Stimulated activated CD4-positive, alpha-beta T cell treated with anti-CD3 and anti-CD28 coated beads, Interleukin-1b, Interleukin-23, amount 100 ng/mL, for 1 hour (primary cell): ENCODE results near the gene RPS3.

Experiments
- DNase-seq, 2 donors: peaks; one replicate each; pipeline ENCODE4 v3.0.0-alpha.2; 2020; ENCODE audit warnings: low read depth in 2 of 2

The RPS3 gene

DNA sequence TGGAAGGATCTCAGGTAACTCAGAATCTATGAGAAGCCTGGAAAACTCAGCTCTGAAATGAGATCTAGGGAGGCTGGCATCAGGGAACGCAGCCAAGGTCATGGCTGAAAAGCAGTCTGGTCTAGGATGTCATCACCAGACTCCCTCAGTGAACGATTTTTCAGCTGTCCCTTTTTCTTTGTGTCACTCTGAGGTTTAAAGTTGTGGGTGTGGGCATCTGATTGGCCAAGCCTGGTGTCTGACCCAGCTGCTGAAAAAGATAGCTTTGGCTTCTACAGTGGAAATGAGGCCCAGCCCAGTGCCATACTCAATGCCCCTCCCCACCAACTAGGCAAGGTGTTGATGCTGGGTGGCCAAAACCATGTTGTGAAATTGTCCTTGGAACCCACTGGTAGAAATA is 14.5 kb downstream of the RPS3 start:
- no peak for DNase-seq

DNA sequence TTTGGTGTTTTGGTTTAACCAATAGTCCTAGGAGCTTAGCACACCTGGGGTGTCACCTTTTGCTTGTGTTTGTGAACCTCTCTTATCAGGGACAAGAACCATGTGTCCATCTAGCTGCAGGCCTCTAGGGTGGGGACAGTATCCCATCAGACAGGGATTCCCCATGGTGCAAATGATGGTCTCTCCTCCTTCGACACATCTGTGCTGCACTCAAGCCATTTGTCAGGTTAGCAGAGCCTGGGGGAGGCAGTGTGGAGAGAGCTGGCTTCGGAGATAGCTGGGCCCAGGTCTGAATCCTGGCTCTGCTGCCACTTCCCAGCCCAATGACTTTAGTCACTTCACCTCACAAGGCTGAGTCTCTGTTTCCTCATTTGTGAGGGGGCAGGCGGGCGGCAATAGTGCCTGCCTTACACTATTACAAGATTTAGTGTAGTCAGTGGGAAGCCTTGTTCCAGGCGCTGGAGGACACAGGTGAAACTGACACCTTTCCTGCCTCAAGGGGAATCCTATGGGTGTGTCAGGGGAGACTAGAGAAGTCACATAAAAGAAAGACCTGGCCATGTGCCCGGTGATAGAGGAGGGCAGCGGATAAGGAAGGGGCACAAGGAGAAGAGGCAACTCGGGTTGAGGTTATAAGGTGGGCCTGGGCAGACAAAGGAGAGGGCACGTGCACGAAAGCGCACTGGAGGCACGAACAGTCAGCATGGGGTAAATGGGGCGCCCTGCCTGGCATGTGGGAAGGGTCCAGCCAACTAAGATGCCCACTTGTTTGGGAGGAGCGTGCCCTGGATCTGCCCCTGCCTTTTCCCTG is 21.1 kb downstream of the RPS3 start:
- DNase-seq: no peak

DNA sequence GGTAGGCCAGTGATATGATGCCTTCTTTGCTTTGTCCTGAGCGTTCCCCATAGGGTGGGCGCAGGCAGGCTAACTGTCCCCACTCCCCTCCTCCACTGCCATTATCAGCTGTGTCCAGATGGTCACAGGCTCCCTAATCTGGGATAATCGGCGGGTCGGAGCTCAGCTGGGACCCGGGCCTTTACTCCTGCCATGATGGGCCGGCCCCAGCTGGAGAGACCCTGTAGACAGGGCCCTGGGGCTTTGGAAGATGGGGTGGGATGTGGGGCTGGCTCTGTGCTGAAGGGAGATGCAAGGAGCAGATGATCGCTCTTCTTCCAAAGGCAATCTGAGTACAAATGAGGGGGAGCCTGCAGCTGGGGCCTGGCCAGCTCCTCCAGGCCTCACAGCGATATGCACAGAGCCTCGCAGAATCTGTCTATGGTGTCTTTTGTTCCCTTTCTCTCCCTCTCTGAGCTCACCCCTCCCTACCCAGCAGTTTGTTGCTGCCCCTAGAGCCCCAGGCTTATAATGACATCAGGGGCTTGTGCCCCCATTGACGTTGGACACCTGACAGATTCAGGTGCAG is 21.8 kb downstream of the RPS3 start:
- DNase-seq: no peak

DNA sequence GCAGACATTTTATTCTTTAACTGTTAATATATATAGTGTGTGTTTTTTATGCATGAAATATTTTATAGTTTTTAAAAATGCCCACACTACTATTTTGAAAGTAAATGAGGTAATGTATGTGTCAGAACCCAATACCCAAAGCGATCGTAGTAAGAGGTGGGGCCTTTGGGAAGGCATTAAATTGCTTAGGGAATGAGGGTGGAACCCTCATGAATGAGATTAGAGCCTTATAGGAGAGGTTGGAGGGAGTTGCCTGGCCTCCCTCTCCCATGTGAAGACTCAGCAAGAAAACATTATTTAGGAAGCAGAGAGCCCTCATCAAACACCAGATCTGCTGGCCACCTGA is 22.6 kb downstream of the RPS3 start:
- DNase-seq: no peak

DNA sequence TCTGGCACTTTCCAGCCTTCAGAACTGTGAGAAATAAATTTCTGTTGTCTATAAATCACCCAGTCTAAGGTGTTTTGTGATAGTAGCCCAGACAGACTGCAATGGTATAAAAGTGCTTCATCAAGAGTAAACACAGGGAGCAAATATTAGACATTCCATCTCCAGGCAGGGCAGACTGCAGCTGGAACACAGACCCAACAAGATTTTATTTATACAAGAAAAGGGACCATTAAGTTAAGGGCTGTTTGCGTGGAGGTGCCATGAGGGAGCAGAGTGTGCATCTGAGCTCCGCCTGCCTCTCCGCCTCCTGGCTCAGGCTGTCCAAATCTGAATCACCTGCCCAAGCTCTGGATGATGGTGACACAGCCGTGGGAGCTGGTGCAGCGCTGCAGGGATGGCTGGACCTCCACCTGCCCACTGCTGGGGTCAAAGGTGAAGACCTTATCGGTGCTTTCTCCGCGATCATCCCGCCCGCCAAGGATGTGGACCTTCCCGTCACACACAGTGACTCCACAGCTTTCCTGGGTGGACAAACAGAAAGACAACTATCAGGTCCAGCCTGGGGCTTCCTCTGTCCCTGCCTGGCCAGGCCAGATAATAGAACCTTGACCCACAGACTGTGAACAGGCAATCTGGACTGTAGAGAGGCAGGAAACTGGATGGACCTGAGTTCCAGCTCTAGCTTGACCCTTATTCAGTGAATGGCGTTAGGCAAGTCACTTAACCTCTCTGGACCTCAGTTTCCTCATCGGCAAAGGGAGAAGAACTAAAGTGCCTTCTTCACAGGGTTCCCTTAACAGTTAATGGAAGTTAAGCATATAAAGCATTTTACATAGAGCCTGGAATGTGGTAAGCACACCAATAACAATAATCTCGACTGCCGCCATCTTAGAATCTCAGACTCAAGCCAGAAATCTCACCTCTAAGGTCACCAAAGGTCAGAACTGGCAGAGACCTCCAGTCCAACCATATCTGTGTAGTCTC is 23.2 kb downstream of the RPS3 start:
- no peak for DNase-seq

DNA sequence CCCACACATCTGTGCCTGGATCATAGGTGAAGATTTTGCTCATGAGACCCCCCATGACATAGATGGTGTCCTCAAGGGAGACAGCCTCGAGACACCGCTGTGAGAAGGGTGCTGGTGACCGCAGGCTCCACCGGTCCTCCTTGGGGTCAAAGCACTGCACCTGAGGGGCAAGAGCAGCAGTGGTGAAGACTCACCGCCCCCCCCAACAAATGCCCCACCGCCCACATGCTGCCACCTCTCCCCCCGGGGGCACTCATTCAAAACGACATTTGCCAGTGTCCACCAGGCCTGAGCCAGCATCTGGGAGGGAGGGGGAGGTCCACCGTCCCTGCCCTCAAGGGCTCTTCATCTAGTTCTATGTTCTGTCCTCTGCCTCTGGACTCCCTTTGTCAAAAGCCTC is 24.4 kb downstream of the RPS3 start:
- no peak for DNase-seq

DNA sequence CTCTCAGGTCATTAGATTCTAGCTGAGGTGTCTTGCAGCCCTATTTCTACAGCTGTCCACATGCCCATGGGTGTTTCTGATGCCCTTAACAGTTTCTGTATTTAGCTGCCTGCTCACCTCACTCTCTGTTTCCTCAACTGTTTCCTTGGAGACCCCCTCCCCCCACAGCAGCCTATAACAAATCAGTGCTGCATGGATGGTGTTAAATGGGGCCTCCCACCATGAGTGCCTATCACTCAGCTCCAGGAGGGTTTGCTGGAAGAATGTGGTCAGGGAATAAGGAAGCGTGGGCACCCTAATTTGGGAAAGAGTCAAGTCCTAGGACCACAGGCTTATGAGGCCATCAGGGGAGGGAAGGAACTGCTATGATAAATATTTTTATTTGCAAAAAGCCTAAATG is 25.1 kb downstream of the RPS3 start:
- no peak for DNase-seq

DNA sequence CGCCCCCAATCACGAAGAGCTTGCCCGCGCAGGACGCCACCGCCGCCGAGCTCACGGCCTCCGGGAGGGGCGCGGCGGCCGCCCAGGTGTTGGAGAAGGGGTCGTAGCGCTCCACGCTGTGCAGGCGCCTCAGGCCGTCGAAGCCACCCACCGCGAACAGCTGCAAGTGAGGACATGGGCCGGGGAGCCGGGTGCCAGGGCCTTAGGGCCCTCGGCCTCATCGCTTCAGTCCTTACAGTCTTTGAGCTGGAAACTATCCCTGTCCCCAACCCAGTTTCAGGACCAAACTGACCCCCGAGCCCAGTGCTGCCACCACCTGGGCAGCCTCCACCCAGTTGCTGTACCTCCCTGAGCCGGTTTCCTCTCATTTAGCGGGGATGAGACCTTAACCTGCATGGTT is 26.1 kb downstream of the RPS3 start:
- no peak for DNase-seq

DNA sequence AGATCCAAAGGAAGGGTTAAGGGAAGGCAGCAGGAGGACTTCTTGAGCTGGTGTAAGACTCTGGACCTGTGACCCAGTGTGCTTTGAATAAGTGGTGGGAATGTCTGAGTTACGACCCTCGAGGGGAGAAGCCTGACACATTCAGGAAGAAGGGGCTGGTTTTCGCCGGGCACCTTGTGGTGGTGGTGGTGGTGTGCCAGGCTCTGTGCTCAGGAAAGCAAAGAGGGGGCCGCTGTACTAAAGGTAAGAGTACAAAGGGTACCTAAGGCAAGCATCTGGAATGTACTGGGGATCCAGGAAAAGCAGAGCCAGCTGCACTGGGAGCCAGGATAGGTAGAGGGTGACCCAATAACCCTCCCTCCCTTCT is 27.4 kb downstream of the RPS3 start:
- no peak for DNase-seq

DNA sequence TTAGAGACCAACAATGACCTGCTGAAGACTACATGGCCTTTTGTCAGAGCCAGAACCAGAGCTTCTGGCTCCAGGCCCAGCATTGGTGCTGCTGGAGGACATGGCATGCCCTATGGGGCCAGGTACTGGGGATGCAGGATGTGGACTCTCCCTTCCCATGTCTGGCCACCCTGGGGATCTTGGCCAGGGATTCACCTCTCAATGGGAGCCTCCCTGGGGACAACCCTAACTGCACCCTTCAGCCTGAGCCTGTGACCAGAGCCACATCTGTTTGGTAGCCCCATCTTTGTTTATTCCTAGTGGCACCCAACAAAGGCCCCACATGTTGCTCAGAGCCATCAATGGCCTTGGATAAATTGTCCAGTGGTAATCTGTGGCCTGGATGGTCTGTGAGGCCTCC is 27.9 kb downstream of the RPS3 start:
- DNase-seq: no peak

DNA sequence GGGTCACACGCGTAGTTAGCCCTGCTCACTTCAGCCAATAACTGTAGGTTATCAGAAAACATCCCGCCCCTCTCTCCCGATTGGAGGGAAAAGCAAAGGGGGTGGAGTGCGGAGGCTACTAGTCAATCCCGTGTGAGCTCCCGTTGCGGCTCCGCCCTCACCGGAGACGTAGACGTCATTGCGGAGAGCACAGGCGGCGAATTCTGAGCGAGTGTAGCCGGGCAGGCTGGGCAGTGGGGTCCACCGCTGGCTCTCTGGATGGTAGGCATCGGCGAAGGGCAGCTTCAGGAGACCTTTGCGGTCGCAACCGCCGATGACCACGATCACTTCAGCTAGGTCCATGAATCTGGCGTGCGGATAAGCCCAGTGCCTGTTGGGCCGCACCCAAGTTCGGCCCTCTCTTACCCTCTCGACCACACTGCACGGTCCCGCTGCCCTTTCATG is 29.0 kb downstream of the RPS3 start:
- peak in 1 of 2 donors; percentile 40 for DNase-seq

DNA sequence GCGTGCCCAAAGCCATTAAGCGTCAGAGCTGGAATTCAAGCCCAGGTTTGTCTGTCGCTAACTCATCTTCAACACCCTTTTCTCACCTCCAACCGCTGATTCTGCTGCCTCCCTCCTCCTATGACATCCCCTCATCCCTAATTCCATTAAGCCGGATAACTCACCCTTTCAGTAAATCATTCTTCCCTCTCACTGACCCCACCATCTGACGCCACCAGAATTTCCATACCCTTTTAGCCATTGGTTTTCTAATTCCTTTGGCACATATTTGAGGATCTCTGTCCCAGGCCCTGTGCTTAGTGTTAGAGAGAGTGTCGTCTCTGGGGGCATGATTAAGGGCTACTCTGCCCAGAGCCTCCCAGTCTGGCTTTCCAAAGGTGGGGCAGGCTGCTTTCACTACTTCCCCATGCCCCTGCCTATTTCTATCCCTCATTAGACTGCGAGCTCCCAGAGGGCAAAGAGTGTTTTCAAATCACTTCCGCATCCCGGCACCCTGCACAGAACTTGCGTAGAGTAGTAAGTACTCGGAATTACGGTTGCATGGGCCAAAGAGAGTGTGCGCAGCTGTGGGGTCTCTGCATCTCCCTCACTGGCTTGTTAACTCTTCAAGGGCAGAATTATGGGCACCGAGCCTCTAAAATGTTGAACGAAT is 29.8 kb downstream of the RPS3 start:
- no peak for DNase-seq

DNA sequence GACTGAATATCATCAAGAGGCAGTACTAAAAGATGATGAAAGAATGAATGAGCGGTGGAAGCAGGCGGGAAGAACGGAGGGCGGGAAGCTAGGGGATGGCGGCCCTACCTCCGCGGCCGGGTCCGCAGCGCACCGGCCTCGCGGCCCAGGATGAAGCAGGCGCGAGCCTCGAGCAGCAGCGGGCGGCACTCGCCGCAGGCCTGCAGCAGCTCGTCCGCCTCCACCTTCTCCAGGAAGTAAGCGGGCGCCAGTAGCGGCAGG is 30.3 kb downstream of the RPS3 start:
- no peak for DNase-seq

DNA sequence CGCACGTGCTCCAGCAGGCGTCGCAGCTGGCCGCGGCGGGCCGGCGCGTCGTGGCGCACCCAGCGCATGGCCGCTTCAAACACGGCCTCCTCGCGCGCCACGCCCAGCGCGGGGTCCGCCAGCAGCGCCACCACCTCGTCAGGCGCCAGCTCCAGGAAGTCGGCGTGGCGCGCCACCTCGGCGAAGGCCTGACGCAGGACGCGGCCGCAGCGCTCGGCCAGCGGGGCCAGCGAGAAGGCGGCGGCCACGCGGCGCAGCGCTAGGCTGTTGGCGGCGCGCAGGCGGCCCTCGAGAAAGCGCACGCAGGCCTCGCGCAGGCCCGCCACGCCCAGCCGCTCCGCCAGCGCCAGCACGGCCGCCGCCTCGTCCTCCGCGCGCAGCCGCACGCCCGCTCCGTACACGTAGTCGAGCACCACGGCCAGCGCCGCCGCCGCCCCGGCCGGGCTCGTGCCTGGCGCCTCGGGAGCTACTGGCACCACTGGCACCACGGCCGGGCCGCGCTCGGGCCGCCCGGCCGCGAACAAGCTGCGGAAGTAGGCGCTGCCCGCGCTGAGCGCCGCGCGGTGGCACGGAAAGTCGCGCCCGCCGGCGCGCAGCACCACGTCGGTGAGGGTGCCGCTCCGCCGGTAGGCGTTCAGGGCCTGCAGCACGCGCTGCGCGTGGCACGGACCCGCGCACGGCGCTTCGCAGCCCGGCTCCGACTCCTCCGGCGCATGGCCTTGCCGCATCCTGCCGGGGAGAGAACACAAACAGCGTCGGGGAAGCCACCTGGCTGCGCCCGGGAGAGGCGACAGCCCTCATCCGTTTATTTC is 30.8 kb downstream of the RPS3 start:
- DNase-seq: peak in 1 of 2 donors; percentile 24

DNA sequence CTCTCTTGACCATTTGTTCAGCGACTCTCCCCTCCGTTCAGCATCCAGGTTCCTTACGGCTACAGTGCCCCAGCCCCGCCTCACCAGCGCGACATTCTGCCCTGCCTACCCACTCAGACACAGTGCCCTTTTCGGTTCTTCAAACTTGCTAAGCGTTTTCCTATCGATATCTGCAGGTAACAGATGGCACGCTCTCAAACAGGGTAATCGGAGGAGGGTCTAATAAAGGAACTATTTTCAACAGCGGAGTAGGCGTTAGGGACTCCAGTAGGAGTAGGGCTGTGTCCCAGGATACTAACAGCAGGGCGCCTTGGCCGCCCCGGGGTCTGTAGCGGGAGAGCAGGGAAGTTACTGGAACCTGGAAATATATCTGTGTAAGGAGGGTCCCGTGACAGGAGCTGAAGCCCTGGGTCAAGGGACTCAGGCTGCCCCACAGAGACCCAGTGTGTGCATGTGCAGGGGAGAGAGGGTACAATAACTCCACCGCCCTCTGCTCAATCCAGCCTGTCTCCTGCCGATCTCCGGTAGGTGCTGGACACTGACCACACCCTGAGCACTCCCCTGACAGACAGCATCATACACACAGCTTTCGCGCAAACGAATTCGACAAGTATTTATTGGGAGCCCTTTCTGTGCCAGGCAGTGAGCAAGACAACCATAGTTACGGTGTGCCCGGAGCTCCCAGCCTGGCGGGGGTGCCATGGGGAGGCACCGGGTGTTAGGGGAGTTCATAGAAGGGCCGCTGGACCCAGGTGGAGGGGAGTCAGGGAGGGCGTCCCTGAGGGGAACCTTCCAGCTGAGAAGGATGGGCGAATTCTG is 31.6 kb downstream of the RPS3 start:
- no peak for DNase-seq

DNA sequence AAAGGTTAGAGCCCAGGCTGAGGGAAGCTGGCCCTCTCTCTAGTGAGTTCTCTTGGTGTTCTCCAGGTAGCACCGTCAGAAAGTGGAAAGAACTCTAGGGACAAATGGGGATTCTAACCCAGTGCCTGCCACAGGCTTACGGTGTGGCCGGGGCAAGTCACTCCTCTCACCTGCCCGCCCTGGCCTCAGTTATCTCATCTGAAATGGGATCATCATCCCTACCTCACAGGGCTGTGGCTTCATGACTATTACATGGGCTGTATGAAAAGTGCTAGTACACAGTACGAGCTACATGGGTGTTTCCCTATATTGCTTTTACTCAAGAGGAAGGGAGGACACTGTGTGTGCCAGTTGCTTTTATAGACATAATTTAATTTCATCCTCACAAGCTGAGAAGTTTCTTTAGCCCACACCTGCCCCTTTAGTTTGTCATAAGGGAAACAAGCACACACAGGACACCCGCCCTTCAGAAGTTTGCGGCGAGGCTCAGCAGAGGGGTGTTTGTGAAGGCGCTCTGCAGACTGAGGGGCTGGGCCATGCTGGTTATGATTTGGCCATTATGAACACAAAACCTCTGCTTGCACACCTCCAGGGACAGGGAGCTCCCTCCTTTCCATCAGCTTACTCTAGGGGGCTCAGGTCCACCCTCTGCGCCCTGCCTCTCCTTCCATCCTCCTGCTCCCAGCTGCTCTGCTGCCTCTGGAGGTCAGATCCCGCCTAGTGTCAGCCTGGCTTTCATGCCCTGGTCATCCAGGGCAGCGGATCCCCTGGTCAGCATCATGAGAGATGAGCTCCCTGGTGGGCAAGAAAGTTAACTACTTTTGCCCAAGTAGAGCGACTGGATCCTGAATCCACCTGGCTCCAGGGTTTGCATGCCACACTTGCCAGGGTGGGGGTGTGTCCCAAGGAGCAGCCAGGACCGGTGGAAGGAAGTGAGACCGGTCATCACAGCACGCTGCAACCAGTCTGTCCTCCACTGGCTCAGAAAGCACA is 32.5 kb downstream of the RPS3 start:
- DNase-seq: no peak

DNA sequence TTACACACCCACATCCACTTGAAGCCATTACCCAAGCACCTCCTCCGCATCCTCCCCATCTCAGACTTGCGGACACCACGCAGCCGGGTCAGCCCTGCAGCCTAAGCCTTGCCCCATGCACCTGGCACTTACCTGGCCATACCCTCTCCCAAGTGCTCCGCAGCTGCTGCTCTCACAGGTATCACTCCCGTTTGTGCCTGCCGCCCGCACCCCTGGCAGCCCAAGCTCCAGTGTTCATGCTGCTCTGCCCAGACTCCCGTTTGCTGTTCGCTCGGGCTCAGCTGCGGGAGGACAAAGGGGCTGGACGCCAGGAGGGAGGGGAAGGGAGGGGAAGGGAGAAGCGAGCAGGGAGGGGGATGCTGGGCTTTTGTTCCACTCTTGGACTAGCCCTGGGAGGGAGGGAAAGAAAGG is 33.6 kb downstream of the RPS3 start, which contains the start of gene KLHL35:
KLHL35 (minus strand) TSS at position 293 of the 411 bp plus-strand sequence. CDS start 2,574 bp downstream, outside the sequence.
- no peak for DNase-seq

DNA sequence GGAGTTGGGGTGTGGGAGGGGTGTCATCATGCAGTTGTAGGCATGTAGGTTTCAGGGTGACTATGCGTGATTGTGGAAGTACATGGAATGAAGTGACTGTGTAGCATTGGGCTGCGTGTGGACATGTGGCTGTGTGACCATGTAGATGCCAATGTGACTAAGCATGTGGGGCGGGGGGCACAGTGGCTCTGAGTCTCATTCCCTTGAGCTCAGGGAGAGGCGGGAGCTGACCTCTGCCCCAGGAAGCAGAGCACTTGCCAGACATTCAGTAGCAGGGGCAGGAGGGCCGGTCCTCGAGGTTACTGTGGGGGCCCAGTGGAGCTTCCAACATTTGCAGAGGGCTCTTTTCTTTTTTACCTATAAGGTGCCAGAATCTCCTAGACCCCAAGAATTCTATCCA is 34.1 kb downstream of the RPS3 start:
- no peak for DNase-seq

DNA sequence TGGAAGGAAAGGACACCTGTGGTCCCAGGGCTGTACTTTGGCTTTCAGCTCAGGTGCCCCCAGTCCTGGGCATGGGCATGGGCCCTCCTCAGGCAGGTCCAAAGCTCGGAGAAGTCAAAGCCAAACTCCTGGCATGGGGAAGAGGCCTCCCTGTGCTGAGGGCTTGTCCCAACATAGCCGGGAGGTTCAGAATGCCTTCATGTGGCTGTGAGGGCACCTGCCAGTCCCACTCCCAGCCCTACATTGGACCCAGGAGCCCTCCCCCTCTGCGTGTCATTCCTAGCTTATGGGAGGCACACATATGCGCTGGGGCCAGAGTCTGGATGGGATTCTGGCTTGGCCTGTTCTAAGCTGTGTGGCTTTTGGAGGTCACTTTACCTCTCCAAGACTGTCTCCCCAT is 34.7 kb downstream of the RPS3 start:
- no peak for DNase-seq
